Measurements from ENCODE around the gene U2AF2.

The U2AF2 gene

DNA sequence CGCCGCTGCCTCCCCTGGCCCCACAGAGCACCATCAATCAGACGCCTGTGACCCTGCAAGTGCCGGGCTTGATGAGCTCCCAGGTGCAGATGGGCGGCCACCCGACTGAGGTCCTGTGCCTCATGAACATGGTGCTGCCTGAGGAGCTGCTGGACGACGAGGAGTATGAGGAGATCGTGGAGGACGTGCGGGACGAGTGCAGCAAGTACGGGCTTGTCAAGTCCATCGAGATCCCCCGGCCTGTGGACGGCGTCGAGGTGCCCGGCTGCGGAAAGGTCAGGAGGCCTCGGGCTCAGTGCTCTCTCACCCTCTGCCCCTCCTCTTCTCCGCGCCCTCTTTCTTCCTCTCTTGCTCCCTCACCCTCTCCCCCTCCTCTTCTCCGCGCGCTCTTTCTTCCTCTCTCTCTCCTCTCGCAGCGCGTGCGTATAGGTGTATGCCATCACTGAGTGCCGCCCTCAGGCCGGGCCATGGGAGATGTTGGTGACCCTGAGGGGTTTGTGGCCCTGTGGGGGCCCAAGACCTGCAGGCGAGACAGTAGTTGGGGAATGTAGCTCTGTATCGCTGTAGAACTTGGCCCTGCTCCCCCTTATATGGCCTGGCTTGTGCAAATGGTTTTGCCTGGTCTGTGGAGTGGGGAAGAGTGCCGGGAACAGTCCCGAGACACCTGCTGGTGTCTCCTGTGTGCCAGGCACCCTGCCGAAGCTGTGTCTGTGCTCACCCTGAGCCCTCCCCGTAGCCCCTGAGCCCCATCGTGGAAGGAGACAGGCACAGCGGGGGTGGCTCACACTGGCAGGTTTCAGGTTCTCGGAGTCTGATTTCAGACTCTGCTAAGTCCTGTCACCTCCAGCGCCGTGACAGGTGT lies 14.8 kb downstream of the U2AF2 start:
- Histone ChIP-seq H3K4me3 (ENCODE audit: control insufficient read depth in 1 of 7, extremely low read depth in 1 of 7, insufficient read depth in 4 of 7, low read depth in 2 of 7, low read length in 6 of 7) (no peak overlapping the region), H3K27me3 (replicated peaks in 2 of 5; ENCODE audit: control insufficient read depth in 4 of 5, insufficient read depth in 5 of 5, low read length in 4 of 5) (no peaks in the 10 kb centered on the region), H3K27ac (ENCODE audit: insufficient read depth in 1 of 2, low read depth in 1 of 2, low read length in 2 of 2, poor library complexity in 1 of 2, severe bottlenecking in 2 of 2) (no peak overlapping the region), H3K36me3 (ENCODE audit: control insufficient read depth in 4 of 4, insufficient read depth in 4 of 4, low read length in 3 of 4) (peaks cover 9 to 79% (median 50%) of the 10 kb centered on the region in 4 experiments), H3K4me1 (ENCODE audit: control extremely low read depth in 1 of 4, control insufficient read depth in 4 of 4, insufficient read depth in 4 of 4, low read length in 3 of 4) (peaks cover 0 to 9% (median 5%) of the 10 kb centered on the region in 4 experiments), H3K9me3 (ENCODE audit: control extremely low read depth in 1 of 5, control insufficient read depth in 4 of 5, insufficient read depth in 2 of 5, low read depth in 1 of 5, low read length in 4 of 5) (no peaks in the 10 kb centered on the region)
- DNase-seq: no peak
- ChIA-PET POLR2A (no interaction called here), CTCF (interaction anchor here (1.3 to 3.0 kb wide), 2 partner anchors 12 to 15 kb away, joined by 3 to 18 read pairs; no protein-coding TSS in a partner anchor)
- WGBS (ENCODE audit: insufficient coverage): 91% methylated on average over 32 of the region's 43 CpGs

DNA sequence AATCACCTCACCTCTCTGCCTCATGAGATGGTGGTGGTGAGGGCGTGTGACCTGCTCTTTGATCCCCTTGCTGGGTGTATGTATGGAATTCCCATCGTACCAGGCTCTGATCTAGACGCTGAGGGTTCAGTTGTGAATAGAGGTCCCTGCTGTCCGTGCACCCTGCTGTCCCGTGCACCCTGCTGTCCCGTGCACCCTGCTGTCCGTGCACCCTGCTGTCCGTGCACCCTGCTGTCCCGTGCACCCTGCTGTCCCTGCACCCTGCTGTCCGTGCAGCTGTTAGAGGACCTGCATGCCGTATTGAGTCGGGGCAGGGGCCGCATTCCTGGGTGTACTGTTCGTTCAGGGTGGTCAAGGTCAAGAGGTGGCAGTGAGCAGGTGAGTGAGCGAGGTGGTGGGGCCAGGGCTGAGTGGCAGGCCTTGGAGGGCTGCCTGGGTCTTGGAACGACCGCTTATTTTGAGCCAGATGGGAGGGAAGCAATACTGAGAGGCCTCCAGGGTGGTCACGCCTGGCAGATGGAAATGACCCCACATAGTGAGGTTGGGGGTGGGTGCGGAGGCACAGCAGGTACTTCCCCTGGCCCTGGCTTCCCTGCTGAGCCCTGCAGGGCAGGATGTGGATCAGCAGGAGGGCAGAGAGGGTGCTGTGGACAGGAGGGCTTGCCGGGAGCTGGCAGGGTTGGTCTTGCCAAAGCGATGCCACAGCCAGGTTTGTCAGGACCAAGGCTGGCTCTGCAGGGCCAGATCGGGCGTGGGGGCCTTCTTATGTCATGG lies 15.6 kb downstream of the U2AF2 start:
- 95% methylated on average over 23 of the region's 23 CpGs for WGBS (ENCODE audit: insufficient coverage)
- no peak for DNase-seq
- H3K27ac ChIP-seq (ENCODE audit: insufficient read depth in 1 of 2, low read depth in 1 of 2, low read length in 2 of 2, poor library complexity in 1 of 2, severe bottlenecking in 2 of 2): no peak overlapping the region
- no peaks in the 10 kb centered on the region for H3K27me3 ChIP-seq (replicated peaks in 2 of 5; ENCODE audit: control insufficient read depth in 4 of 5, insufficient read depth in 5 of 5, low read length in 4 of 5)
- peaks cover 0 to 13% (median 7%) of the 10 kb centered on the region in 4 experiments for H3K4me1 ChIP-seq (ENCODE audit: control extremely low read depth in 1 of 4, control insufficient read depth in 4 of 4, insufficient read depth in 4 of 4, low read length in 3 of 4)
- ChIA-PET CTCF (interaction anchor here (1.2 to 3.0 kb wide), 5 partner anchors 13 to 40 kb away, joined by 3 to 20 read pairs (median 4); partner anchors contain the start of gene ZNF581), POLR2A (no interaction called here)
- no peaks in the 10 kb centered on the region for H3K9me3 ChIP-seq (ENCODE audit: control extremely low read depth in 1 of 5, control insufficient read depth in 4 of 5, insufficient read depth in 2 of 5, low read depth in 1 of 5, low read length in 4 of 5)
- peaks cover 9 to 74% (median 47%) of the 10 kb centered on the region in 4 experiments for H3K36me3 ChIP-seq (ENCODE audit: control insufficient read depth in 4 of 4, insufficient read depth in 4 of 4, low read length in 3 of 4)
- no peak overlapping the region for H3K4me3 ChIP-seq (ENCODE audit: control insufficient read depth in 1 of 7, extremely low read depth in 1 of 7, insufficient read depth in 4 of 7, low read depth in 2 of 7, low read length in 6 of 7)

DNA sequence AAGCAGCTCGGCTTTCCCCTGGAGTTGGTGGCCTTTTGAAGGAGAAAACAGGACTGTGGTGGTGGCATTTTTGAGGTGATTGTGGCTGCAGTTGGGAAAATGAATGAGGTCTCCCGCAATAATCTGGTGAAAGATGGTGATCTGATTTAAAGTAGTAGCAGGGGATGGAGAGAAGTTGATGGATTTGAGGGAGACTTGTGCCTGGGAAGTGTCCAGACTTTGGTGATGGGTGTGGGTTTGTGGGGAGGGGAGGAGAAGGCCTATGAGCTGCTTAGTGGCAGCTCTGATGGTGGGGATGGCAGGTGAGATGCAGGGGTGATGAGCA lies 16.2 kb downstream of the U2AF2 start:
- Histone ChIP-seq H3K27me3 (replicated peaks in 2 of 5; ENCODE audit: control insufficient read depth in 4 of 5, insufficient read depth in 5 of 5, low read length in 4 of 5) (no peaks in the 10 kb centered on the region), H3K27ac (ENCODE audit: insufficient read depth in 1 of 2, low read depth in 1 of 2, low read length in 2 of 2, poor library complexity in 1 of 2, severe bottlenecking in 2 of 2) (no peak overlapping the region), H3K36me3 (ENCODE audit: control insufficient read depth in 4 of 4, insufficient read depth in 4 of 4, low read length in 3 of 4) (peaks cover 9 to 70% (median 45%) of the 10 kb centered on the region in 4 experiments), H3K4me3 (ENCODE audit: control insufficient read depth in 1 of 7, extremely low read depth in 1 of 7, insufficient read depth in 4 of 7, low read depth in 2 of 7, low read length in 6 of 7) (no peak overlapping the region), H3K4me1 (ENCODE audit: control extremely low read depth in 1 of 4, control insufficient read depth in 4 of 4, insufficient read depth in 4 of 4, low read length in 3 of 4) (peaks cover 2 to 18% (median 12%) of the 10 kb centered on the region in 4 experiments), H3K9me3 (ENCODE audit: control extremely low read depth in 1 of 5, control insufficient read depth in 4 of 5, insufficient read depth in 2 of 5, low read depth in 1 of 5, low read length in 4 of 5) (no peaks in the 10 kb centered on the region)
- no peak for DNase-seq
- 93% methylated on average over 2 of the region's 2 CpGs for WGBS (ENCODE audit: insufficient coverage)
- CTCF ChIA-PET: interaction anchor here (1.0 to 3.0 kb wide), 6 partner anchors 11 to 46 kb away, joined by 3 to 20 read pairs (median 4); partner anchors contain the start of gene ZNF581
- POLR2A ChIA-PET: interaction anchor here (0.9 kb wide), 1 partner anchor 14 kb away, joined by 3 read pairs; no protein-coding TSS in a partner anchor

GRCh38 chr19:55672418-55672817 lies 17.6 kb downstream of the U2AF2 start:
- no peak for DNase-seq
- WGBS (ENCODE audit: insufficient coverage): 93% methylated on average over 2 of the region's 5 CpGs
- no peak overlapping the region for H3K4me3 ChIP-seq (ENCODE audit: control insufficient read depth in 1 of 7, extremely low read depth in 1 of 7, insufficient read depth in 4 of 7, low read depth in 2 of 7, low read length in 6 of 7)
- peaks cover 9 to 32% (median 26%) of the 10 kb centered on the region in 4 experiments for H3K4me1 ChIP-seq (ENCODE audit: control extremely low read depth in 1 of 4, control insufficient read depth in 4 of 4, insufficient read depth in 4 of 4, low read length in 3 of 4)
- no peaks in the 10 kb centered on the region for H3K9me3 ChIP-seq (ENCODE audit: control extremely low read depth in 1 of 5, control insufficient read depth in 4 of 5, insufficient read depth in 2 of 5, low read depth in 1 of 5, low read length in 4 of 5)
- H3K36me3 ChIP-seq (ENCODE audit: control insufficient read depth in 4 of 4, insufficient read depth in 4 of 4, low read length in 3 of 4): peaks cover 9 to 62% (median 33%) of the 10 kb centered on the region in 4 experiments
- no peak overlapping the region for H3K27ac ChIP-seq (ENCODE audit: insufficient read depth in 1 of 2, low read depth in 1 of 2, low read length in 2 of 2, poor library complexity in 1 of 2, severe bottlenecking in 2 of 2)
- CTCF ChIA-PET: interaction anchor here (1.2 to 3.0 kb wide), 3 partner anchors 15 to 47 kb away, joined by 3 to 20 read pairs (median 18); no protein-coding TSS in a partner anchor
- H3K27me3 ChIP-seq (replicated peaks in 2 of 5; ENCODE audit: control insufficient read depth in 4 of 5, insufficient read depth in 5 of 5, low read length in 4 of 5): no peaks in the 10 kb centered on the region
- POLR2A ChIA-PET: interaction anchor here (0.7 kb wide), 2 partner anchors 10 to 1499 kb away, joined by 3 to 6 read pairs; no protein-coding TSS in a partner anchor

DNA sequence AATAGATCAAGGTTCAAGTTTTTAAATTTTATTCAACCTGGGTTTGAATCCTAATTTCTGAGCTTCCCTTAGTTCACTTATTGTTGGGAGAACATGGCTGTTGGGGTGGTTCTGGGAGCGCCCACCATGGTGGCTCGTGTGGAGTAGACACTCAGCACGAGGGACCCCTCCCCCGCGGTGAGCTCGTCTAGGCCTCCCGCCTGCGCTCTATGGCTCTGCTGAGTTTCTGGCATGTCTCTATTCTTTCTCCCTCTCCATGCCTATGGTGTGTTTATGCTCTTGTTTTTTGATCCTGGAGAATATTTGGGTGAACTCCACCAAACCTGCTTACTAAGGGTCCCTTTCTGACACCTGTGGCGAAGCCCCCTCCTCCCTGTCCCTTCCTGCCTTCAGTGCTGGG lies 18.6 kb downstream of the U2AF2 start:
- 100% methylated on average over 1 of the region's 9 CpGs for WGBS (ENCODE audit: insufficient coverage)
- CTCF ChIA-PET: interaction anchor here (0.7 to 1.9 kb wide), 4 partner anchors 9 to 40 kb away, joined by 3 to 5 read pairs (median 4); no protein-coding TSS in a partner anchor
- no peak overlapping the region for H3K4me3 ChIP-seq (ENCODE audit: control insufficient read depth in 1 of 7, extremely low read depth in 1 of 7, insufficient read depth in 4 of 7, low read depth in 2 of 7, low read length in 6 of 7)
- no peak for DNase-seq
- peak overlapping the region in 1 of 2 experiments; percentile 71 for H3K27ac ChIP-seq (ENCODE audit: insufficient read depth in 1 of 2, low read depth in 1 of 2, low read length in 2 of 2, poor library complexity in 1 of 2, severe bottlenecking in 2 of 2)
- H3K36me3 ChIP-seq (ENCODE audit: control insufficient read depth in 4 of 4, insufficient read depth in 4 of 4, low read length in 3 of 4): peaks cover 9 to 60% (median 28%) of the 10 kb centered on the region in 4 experiments
- H3K4me1 ChIP-seq (ENCODE audit: control extremely low read depth in 1 of 4, control insufficient read depth in 4 of 4, insufficient read depth in 4 of 4, low read length in 3 of 4): peaks cover 9 to 43% (median 36%) of the 10 kb centered on the region in 4 experiments
- no peaks in the 10 kb centered on the region for H3K9me3 ChIP-seq (ENCODE audit: control extremely low read depth in 1 of 5, control insufficient read depth in 4 of 5, insufficient read depth in 2 of 5, low read depth in 1 of 5, low read length in 4 of 5)
- POLR2A ChIA-PET: no interaction called here
- no peaks in the 10 kb centered on the region for H3K27me3 ChIP-seq (replicated peaks in 2 of 5; ENCODE audit: control insufficient read depth in 4 of 5, insufficient read depth in 5 of 5, low read length in 4 of 5)

GRCh38 chr19:55673889-55674288 lies 19.1 kb downstream of the U2AF2 start:
- Histone ChIP-seq H3K9me3 (ENCODE audit: control extremely low read depth in 1 of 5, control insufficient read depth in 4 of 5, insufficient read depth in 2 of 5, low read depth in 1 of 5, low read length in 4 of 5) (no peaks in the 10 kb centered on the region), H3K36me3 (ENCODE audit: control insufficient read depth in 4 of 4, insufficient read depth in 4 of 4, low read length in 3 of 4) (peaks cover 9 to 60% (median 29%) of the 10 kb centered on the region in 4 experiments), H3K4me1 (ENCODE audit: control extremely low read depth in 1 of 4, control insufficient read depth in 4 of 4, insufficient read depth in 4 of 4, low read length in 3 of 4) (peaks cover 9 to 43% (median 37%) of the 10 kb centered on the region in 4 experiments), H3K27ac (ENCODE audit: insufficient read depth in 1 of 2, low read depth in 1 of 2, low read length in 2 of 2, poor library complexity in 1 of 2, severe bottlenecking in 2 of 2) (peak overlapping the region in 1 of 2 experiments; percentile 96), H3K4me3 (ENCODE audit: control insufficient read depth in 1 of 7, extremely low read depth in 1 of 7, insufficient read depth in 4 of 7, low read depth in 2 of 7, low read length in 6 of 7) (no peak overlapping the region), H3K27me3 (replicated peaks in 2 of 5; ENCODE audit: control insufficient read depth in 4 of 5, insufficient read depth in 5 of 5, low read length in 4 of 5) (no peaks in the 10 kb centered on the region)
- 100% methylated on average over 3 of the region's 15 CpGs for WGBS (ENCODE audit: insufficient coverage)
- CTCF ChIA-PET: interaction anchor here (0.9 to 1.9 kb wide), 3 partner anchors 9 to 27 kb away, joined by 3 to 5 read pairs (median 4); no protein-coding TSS in a partner anchor
- no peak for DNase-seq
- POLR2A ChIA-PET: no interaction called here
